Neural cell (in vitro differentiated cells): ENCODE data around the gene GMDS. TPM values are rescaled to one million over a fixed set of nuclear protein-coding genes. Genes with fewer than 3 reads are reported as not detected.

Source experiments
- H2AFZ ChIP-seq: fragments of 200-600, 300-800 bp; sonication (generic), shearing (Covaris generic); 2 replicates; pipeline ENCODE4 v1.6.0; 2014; ENCODE audit warnings: low read depth, mild to moderate bottlenecking, antibody characterized with exemption, low read length, moderate library complexity
- H3F3A ChIP-seq: fragments of 200-600 bp; shearing (Covaris generic); 2 replicates; pipeline ENCODE4 v1.6.1; 2016; ENCODE audit warnings: mild to moderate bottlenecking, moderate library complexity, mixed read lengths, antibody characterized with exemption, low read length; ENCODE audit not compliant: insufficient read depth, poor library complexity, severe bottlenecking
- H3K27ac ChIP-seq: fragments of 200-600, 300-800 bp; sonication (generic), shearing (Covaris generic); 2 replicates; pipeline ENCODE4 v1.5.1; 2014; ENCODE audit warnings: mild to moderate bottlenecking, low read length, moderate library complexity
- H3K27me3 ChIP-seq: fragments of 300-800, 200-600 bp; sonication (generic), shearing (Covaris generic); 2 replicates; pipeline ENCODE4 v1.6.0; 2014; ENCODE audit warnings: mild to moderate bottlenecking, low read depth, low read length, moderate library complexity; ENCODE audit not compliant: insufficient read depth
- H3K36me3 ChIP-seq: fragments of 300-800, 200-600 bp; sonication (generic), shearing (Covaris generic); 2 replicates; pipeline ENCODE4 v1.5.1; 2014; ENCODE audit warnings: mild to moderate bottlenecking, antibody characterized with exemption, low read length, moderate library complexity; ENCODE audit not compliant: insufficient read depth
- H3K4me2 ChIP-seq: fragments of 300-800, 200-600 bp; sonication (generic), shearing (Covaris generic); 2 replicates; pipeline ENCODE4 v1.6.0; 2014; ENCODE audit warnings: mild to moderate bottlenecking, low read length
- H3K4me3 ChIP-seq: fragments of 300-800, 200-600 bp; sonication (generic), shearing (Covaris generic); 2 replicates; pipeline ENCODE4 v1.5.1; 2014; ENCODE audit warnings: mild to moderate bottlenecking, low read length, moderate library complexity
- H3K79me2 ChIP-seq: fragments of 200-600 bp; shearing (Covaris generic); replicated peaks from 2 replicates; pipeline ENCODE4 v1.6.0; 2014; ENCODE audit warnings: mild to moderate bottlenecking, low read length, moderate library complexity; ENCODE audit not compliant: insufficient read depth
- H3K9ac ChIP-seq: fragments of 300-800, 200-600 bp; sonication (generic), shearing (Covaris generic); 2 replicates; pipeline ENCODE4 v1.6.1; 2016; ENCODE audit warnings: mild to moderate bottlenecking, low read length, mixed read lengths
- H3K9me2 ChIP-seq: fragments of 200-600 bp; shearing (Covaris generic); 2 replicates; pipeline ENCODE4 v1.6.1; 2016; ENCODE audit warnings: mild to moderate bottlenecking, low read length, mixed read lengths; ENCODE audit not compliant: insufficient read depth
- H3K9me3 ChIP-seq: fragments of 200-600, 300-800 bp; sonication (generic), shearing (Covaris generic); 2 replicates; pipeline ENCODE4 v1.6.1; 2016; ENCODE audit warnings: mild to moderate bottlenecking, mixed run types, low read length, moderate library complexity, mixed read lengths
- H4K20me1 ChIP-seq: fragments of 200-600 bp; shearing (Covaris generic); 2 replicates; pipeline ENCODE4 v1.6.1; 2016; ENCODE audit warnings: mild to moderate bottlenecking, mixed run types; ENCODE audit not compliant: insufficient read depth
- CTCF ChIP-seq: fragments of 450-650 bp; IDR thresholded peaks from 2 replicates; pipeline ENCODE4 v1.5.1; 2014; ENCODE audit warnings: antibody characterized with exemption, mild to moderate bottlenecking, moderate library complexity; ENCODE audit not compliant: poor library complexity, severe bottlenecking
- EP300 ChIP-seq: fragments of 450-650 bp; conservative IDR thresholded peaks from 2 replicates; pipeline ENCODE4 v1.6.1; 2014; ENCODE audit warnings: antibody characterized with exemption, mild to moderate bottlenecking, moderate library complexity; ENCODE audit not compliant: poor library complexity, severe bottlenecking
- EZH2 ChIP-seq: fragments of 200-600, 300-800 bp; shearing (Covaris generic), sonication (generic); IDR thresholded peaks from 2 replicates; pipeline ENCODE4 v1.6.1; 2014; ENCODE audit warnings: antibody characterized with exemption, low read length, borderline replicate concordance, mild to moderate bottlenecking; ENCODE audit not compliant: insufficient read depth, poor library complexity, severe bottlenecking
- MXI1 ChIP-seq: fragments of 450-650 bp; conservative IDR thresholded peaks from 2 replicates; pipeline ENCODE4 v1.6.1; 2014; ENCODE audit warnings: antibody characterized with exemption, mild to moderate bottlenecking; ENCODE audit not compliant: poor library complexity, severe bottlenecking
- POLR2AphosphoS5 ChIP-seq: IDR thresholded peaks from 2 replicates; pipeline ENCODE4 v1.6.1; 2012
- RAD21 ChIP-seq: fragments of 450-650 bp; conservative IDR thresholded peaks from 2 replicates; pipeline ENCODE4 v1.6.1; 2014; ENCODE audit warnings: antibody characterized with exemption, mild to moderate bottlenecking, moderate library complexity
- SMC3 ChIP-seq: fragments of 450-650 bp; conservative IDR thresholded peaks from 2 replicates; pipeline ENCODE4 v1.6.1; 2014; ENCODE audit warnings: antibody characterized with exemption, mild to moderate bottlenecking, moderate library complexity; ENCODE audit not compliant: poor library complexity
- TAF1 ChIP-seq: IDR thresholded peaks from 2 replicates; pipeline ENCODE4 v1.6.1; 2012; ENCODE audit warnings: low read depth
- polyA plus RNA-seq: library from polyadenylated mRNA; depleted of rRNA; stranded (reverse); fragments of >200 nt; gene quantifications from 2 replicates; pipeline ENCODE4 v1.2.3, GENCODE V29; 2014
- TF ChIP-seq, protein P1 (sequence below): IDR thresholded peaks from 2 replicates; pipeline ENCODE4 v1.6.1; 2012; ENCODE audit warnings: borderline replicate concordance

The GMDS gene
- polyA plus RNA-seq, 1 donor from 2014 or later = 11.4 TPM

- H3K4me2 ChIP-seq = no peak overlapping the region
- no peak overlapping the region for H3K4me3 ChIP-seq
- no peak overlapping the region for H3K27ac ChIP-seq
- H3F3A ChIP-seq = no peaks in the 10 kb centered on the region
- no peak overlapping the region for H2AFZ ChIP-seq
- no peaks in the 10 kb centered on the region for H3K9me3 ChIP-seq
- no peaks in the 10 kb centered on the region for H3K9me2 ChIP-seq
- H3K9ac ChIP-seq = no peak overlapping the region
- H3K36me3 ChIP-seq = no peaks in the 10 kb centered on the region
- H4K20me1 ChIP-seq = no peaks in the 10 kb centered on the region
- TF ChIP-seq, protein P1, sequence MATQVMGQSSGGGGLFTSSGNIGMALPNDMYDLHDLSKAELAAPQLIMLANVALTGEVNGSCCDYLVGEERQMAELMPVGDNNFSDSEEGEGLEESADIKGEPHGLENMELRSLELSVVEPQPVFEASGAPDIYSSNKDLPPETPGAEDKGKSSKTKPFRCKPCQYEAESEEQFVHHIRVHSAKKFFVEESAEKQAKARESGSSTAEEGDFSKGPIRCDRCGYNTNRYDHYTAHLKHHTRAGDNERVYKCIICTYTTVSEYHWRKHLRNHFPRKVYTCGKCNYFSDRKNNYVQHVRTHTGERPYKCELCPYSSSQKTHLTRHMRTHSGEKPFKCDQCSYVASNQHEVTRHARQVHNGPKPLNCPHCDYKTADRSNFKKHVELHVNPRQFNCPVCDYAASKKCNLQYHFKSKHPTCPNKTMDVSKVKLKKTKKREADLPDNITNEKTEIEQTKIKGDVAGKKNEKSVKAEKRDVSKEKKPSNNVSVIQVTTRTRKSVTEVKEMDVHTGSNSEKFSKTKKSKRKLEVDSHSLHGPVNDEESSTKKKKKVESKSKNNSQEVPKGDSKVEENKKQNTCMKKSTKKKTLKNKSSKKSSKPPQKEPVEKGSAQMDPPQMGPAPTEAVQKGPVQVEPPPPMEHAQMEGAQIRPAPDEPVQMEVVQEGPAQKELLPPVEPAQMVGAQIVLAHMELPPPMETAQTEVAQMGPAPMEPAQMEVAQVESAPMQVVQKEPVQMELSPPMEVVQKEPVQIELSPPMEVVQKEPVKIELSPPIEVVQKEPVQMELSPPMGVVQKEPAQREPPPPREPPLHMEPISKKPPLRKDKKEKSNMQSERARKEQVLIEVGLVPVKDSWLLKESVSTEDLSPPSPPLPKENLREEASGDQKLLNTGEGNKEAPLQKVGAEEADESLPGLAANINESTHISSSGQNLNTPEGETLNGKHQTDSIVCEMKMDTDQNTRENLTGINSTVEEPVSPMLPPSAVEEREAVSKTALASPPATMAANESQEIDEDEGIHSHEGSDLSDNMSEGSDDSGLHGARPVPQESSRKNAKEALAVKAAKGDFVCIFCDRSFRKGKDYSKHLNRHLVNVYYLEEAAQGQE = no peak
- TF ChIP-seq TAF1 (no peak), MXI1 (no peak), EZH2 (no peak), SMC3 (no peak), EP300 (no peak), RAD21 (no peak), CTCF (no peak), POLR2AphosphoS5 (no peak)
- H3K79me2 ChIP-seq = no peaks in the 10 kb centered on the region
- H3K27me3 ChIP-seq = no peaks in the 10 kb centered on the region
Observed at GRCh38 chr6:2235777-2236495, 9.5 kb downstream of the GMDS start.

DNA sequence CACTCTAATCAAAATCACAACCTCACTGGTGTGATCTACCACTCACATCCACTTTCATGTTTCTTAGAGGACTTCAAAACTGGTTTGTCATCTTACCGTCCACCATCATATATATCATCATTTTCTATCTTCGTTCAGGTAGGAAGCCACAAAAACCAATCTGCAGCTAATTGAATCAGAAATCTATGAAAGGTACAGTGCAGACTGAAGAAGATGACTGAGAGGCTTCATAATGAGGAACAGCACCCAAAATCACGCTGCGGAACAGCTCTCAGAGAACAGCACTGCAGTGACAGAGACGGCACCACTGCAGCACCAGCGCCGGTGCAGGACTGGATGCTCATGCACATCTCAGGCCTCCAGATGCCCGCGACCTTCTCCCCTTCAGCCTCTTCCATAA is 13.0 kb downstream of the GMDS start:
- no peaks in the 10 kb centered on the region for H3K36me3 ChIP-seq
- H3K4me3 ChIP-seq = no peak overlapping the region
- no peak overlapping the region for H3K27ac ChIP-seq
- no peaks in the 10 kb centered on the region for H3K9me2 ChIP-seq
- no peak for TF ChIP-seq EZH2
- no peak for TF ChIP-seq MXI1
- TF ChIP-seq SMC3 = no peak
- no peak for TF ChIP-seq RAD21
- TF ChIP-seq POLR2AphosphoS5 = no peak
- no peak for TF ChIP-seq CTCF
- no peaks in the 10 kb centered on the region for H3K79me2 ChIP-seq
- no peaks in the 10 kb centered on the region for H3K9me3 ChIP-seq
- no peaks in the 10 kb centered on the region for H3F3A ChIP-seq
- no peak overlapping the region for H2AFZ ChIP-seq
- H4K20me1 ChIP-seq = no peaks in the 10 kb centered on the region
- H3K9ac ChIP-seq = no peak overlapping the region
- no peaks in the 10 kb centered on the region for H3K27me3 ChIP-seq
- H3K4me2 ChIP-seq = no peak overlapping the region
